Activated CD4-positive, CD25-positive, alpha-beta regulatory T cell (primary cell): ENCODE results near the gene SLC1A7.

Source experiments
- DNase-seq, 4 experiments: peaks; one replicate each; lab custom pipeline; 2025; lab: John Stamatoyannopoulos, UW

Gene SLC1A7

DNA sequence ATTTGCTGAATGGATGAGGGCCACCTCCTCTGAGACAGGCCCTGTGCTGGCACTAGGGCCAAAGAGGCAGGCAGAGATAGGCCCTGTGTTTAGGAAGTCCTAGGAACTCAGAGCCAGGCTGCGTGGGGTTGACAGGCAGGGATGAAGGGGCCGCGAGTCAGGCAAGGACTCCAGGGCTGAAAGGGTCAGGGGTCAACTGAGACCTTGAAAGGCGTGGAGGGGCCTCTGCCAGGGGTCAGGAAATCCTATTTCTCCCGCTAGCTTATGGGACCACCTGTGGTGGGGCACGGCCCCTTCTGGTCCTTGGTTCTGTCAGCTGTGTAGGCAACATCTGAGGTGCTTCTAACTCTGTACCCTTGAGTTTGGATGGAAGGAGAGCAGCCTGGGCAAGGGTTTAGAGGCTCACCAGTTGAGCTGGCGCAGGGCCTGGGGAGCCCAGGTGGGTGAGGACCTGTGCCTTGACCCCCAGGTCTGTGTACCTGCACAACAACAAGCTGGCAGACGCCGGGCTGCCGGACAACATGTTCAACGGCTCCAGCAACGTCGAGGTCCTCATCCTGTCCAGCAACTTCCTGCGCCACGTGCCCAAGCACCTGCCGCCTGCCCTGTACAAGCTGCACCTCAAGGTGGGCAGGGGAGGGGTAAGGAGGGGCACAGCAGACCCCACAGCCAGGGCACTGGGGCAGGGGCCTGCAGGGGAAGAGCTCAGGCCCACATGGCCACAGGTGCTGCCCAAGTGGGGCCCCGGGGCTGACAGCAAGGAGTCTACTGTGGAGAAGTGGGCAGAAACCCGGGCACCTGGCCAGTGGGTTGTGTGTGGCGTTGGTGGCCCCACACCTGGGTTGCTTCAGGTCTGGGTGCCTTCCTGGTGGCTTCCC lies 65.5 kb downstream of the SLC1A7 start:
- no peak for DNase-seq

DNA sequence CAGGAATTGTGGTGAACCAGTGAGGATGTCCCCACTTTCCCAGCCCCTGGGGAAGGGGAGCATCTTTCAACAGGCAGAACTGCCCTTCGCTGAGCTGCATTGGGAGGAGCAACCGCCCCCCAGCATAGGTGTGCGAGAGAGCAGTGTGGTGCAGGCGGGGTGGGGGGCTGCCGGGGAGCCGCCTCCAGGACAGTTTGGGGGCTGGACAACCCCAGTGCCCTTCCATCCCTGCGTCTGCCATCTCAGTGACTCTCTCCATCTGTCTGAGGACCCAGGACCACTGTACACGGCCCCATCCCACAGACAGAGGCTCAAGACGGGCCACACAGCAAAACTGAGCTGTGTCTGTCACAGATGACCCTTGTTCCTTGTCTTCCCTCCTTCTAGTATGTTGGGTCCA lies 66.3 kb downstream of the SLC1A7 start:
- no peak for DNase-seq

DNA sequence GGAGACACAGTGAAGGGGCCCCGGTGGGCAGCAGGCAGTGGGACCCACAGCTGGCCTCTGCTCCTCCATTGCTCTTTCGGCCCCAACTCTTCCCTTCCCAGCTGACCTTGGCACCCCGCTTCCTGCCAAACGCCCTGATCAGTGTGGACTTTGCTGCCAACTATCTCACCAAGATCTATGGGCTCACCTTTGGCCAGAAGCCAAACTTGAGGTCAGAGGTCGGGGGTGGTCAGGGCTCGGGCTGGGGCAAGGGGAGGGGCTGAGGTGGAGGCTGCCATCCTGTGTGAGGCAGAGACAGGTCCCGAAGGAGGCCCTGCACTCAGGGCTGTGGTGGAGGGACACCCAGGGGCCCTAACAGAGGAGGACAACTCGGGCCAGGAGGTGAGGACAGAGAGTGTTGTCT lies 66.7 kb downstream of the SLC1A7 start:
- no peak for DNase-seq

DNA sequence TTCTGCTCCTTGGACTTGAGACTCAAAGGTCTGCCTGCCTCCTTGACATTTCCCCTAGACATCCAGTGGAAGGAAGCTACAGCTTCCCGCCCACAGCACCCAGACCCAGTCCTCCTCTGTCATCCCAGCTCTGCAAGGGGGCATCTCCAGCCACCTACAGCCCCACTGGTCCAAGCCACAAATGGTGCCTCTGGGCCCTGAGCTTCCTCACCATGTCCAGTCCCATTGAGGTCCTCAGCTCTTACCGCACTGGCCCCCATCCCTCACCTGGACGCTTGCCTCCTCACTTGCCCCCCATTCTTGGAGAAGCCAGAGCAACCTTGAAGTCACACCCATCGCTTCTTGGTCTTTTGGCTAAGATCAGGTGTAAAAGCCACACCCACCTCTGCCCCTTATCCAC lies 67.2 kb downstream of the SLC1A7 start:
- DNase-seq, result no peak

DNA sequence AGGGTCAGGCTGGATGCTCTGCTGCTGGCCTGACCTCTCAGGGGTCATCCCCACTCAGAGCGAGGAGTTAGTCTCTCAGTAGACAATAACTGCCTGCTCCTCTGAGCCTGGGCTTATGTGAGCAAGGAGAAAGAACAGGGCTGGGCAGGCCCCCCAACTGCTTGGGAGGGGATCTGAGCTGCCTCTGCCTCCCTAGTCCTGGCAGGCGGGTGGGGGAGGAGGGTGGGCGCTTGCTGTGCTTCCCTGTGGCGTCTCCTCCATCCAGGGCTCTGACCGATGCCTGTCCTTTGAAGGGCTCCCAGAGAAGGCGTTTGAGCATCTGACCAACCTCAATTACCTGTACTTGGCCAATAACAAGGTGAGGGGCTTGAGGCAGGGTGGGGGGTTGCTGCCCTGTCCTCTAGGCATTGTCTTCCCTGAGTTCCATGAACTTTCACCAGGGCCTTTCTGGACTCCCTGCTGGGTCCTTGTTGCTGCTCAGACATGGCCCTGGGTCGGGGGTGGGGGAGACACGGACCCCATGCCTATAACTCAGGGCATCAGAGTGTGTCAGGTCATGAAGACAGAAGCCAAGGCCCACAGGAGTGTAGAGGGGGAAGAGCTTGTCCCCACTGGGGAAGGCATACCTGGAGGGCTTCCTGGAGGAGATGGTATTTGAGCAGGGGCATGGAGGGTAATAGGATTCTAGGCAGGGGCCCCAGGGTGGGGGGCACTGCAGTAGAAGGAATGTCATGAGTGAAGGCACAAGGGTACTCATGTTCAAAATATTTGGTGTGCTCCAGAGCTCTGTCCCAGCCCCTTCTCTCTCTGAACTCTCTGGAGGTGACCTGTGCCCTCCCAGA lies 67.9 kb downstream of the SLC1A7 start:
- DNase-seq, result no peak

DNA sequence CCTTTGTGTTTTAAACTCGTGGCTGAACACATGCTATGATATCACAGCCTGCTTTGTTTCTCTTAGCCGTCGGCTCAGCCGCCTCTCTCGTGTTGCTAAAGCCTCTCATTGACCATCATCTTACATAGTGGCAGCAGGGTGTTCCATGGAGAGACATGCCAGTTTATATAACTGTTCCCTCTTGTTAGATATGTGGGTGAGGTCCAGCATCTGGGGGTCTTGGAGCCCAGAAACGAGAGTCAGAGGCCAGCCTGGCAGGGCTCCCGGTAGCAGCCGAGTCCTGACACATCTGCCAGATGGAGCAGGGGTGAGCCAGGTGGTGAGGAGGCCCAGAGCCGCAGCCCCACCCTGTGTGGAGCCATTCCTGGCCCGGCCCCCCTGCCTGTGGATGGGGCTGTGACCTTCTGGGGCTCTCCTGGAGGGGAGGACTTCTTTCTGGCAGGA lies 68.5 kb downstream of the SLC1A7 start:
- no peak for DNase-seq

DNA sequence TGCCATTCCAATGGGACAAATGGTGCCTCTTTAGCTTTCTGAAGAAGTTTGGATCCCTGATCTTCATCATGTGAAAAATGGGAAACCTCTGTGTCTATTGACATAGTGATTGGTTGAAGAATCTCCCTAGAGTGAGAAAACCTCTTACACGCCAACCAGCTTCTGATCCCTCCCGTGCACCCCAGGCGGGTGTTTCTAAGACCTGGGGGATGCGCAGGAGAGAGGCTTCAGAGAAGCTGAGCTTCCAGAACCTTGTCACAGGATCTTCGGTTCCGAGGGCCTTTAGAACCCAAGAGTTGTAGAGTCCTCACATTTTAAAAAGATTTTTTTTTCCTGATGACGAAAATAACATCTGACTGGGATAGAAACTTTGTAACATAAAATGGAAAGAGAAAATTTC lies 69.2 kb downstream of the SLC1A7 start:
- DNase-seq, result no peak

DNA sequence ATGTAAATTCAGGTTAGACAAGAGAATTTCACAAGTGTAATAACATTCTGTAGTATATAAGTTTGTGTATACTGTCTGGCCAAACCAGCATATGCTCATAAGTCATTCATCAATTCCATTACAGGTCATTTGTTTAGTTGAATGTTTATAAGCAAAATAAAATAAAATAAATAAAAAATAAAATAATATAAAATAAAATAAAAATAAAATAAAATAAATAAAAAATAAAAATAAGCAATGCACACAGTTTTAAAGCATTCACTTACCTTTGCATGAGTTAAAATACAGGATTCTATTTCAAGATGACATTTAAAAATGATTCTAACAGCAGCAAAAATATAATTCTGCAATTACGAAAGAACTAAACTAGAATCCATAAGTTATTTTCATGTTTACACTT lies 70.5 kb downstream of the SLC1A7 start:
- no peak for DNase-seq

DNA sequence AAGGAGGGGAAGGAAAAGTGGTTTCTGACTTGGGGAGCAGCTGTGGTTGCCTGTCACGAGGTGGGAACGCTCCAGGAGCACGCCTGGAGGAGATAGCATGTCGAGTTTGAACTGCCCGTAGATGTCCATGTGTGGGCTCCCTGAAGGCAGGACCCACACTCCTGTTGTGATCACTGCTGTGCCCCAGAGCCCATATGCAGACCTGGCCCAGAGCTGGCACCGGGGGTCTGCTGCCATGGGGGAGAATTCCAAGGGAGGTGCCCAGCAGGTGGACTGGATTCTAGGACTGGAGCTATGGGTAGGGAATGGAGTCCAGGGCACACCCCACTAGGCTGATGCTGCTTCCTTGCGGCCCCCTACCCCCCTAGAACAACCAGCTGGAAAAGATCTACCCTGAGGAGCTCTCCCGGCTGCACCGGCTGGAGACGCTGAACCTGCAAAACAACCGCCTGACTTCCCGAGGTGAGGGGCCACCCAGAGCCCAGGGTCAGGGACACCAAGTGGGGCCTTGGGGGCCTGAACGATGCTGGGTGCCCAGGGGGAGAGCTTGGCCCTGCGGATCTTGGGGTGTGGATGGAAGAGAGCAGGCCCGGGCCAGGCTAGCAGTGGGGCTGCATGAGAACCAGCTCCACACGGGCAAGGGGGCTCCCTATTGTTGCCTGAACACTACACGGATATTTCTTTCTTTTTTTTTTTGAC lies 71.1 kb downstream of the SLC1A7 start:
- no peak for DNase-seq

DNA sequence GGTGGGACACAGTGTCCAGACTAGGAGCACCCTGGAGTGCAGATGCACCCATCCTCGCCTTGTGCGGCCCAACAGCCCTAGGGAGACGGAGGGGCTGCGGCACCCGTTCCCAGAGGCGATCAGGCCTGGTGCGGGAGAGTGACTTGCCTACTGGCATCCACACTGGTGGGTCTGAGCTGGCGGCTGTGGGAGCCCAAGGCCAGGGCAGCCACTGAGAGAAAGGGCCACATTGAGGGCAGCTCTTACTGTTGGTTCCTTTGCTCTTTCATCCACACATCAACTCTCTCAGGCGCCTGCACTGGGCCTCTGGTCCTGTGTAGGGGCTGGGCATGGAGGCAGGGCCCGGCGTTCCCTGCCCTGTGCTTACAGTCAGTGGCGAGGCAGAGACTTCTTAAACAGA lies 71.8 kb downstream of the SLC1A7 start:
- DNase-seq, result no peak

DNA sequence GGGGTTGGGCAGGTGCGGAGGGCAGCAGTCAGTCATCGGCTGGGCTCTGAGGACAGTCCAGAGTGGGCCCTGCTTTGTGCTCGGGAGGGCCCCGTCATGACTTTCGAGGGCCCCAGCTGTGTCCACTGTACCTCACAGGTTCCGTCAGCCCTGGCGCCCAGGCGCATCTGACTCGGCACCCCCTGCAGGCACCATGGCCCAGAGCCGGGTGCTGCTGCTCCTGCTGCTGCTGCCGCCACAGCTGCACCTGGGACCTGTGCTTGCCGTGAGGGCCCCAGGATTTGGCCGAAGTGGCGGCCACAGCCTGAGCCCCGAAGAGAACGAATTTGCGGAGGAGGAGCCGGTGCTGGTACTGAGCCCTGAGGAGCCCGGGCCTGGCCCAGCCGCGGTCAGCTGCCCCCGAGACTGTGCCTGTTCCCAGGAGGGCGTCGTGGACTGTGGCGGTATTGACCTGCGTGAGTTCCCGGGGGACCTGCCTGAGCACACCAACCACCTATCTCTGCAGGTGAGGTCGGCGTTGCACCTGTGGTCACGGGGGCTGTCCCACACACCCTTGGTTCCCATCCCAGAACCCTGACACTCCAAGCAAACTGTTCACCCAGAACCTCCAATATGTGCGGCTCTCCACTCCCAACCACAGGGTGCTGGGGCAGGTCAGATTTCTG lies 72.6 kb downstream of the SLC1A7 start:
- DNase-seq, result no peak

DNA sequence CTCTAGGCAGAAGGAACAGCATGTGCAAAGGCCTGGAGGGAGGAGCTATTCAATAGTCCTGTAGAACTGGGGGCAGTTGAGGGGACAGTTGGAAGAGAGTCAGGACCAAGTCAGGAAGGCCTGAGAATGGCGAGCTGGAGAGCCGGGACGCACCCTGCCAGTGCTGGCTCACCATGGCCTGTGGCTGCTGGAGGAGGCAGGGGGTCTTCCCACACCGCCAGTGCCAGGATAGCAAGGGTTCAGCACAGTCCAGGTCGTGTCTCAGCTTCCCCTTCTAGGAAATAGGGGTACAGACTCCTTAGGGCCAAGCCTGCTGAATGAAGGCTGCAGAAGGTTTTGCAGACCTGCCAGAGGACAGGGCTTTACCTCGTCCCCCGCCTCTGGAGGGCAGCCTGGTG lies 73.2 kb downstream of the SLC1A7 start:
- no peak for DNase-seq

DNA sequence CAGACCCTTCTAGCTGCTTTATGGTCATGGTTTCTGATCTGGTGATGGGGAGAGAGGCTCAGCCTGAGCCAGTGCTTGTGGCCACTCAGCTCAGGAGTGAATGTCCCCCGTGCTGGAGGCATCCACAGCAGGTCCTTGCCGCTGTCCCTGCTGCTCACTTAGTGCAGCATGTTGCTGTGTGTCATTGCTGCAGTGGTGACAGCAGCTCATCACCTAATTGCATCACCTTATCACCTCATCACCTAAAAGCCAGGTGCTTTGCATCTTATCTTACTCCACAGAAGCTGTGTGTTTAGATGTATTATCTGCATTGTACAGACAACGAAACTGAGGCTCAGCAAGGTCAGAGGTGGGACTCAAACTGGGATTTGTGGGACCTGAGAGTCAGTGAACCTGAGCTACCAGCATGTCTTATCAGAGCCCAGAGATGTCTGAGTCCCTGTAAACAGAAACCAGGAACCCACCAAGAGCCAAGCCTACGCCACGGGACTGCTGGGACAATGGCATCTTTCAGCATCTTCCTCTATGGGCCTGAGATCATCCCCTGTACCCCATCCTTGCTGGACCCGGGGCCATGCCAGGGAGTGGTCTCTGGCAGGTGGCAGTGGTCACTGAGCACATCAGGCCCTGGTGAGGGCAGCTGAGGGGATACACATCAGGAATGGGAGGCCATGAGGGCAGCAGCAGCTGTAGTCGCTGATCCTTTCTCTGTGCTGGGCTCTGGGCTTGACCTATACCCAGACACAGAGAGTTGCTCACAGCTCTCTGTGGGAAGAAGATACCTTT lies 73.9 kb downstream of the SLC1A7 start:
- DNase-seq, result no peak

DNA sequence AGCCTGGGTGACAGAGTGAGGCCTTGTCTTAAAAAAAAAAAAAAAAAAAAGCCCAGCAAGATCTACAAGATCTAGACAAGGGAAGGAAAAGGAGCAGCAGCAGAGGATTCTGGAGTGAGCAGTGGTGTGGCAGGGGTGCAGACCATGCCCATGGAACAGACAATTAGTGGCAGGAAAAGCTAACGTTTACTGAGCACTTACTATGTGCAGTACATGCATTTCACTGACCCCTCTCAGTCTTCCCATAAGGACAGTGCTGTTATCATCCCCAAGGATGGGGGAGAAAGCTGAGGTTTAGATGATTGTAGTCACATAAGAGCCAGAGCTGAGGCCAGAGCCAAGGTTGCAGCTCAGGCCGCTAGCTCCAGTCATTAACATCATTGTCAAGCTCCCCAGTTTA lies 74.6 kb downstream of the SLC1A7 start:
- DNase-seq, result no peak

DNA sequence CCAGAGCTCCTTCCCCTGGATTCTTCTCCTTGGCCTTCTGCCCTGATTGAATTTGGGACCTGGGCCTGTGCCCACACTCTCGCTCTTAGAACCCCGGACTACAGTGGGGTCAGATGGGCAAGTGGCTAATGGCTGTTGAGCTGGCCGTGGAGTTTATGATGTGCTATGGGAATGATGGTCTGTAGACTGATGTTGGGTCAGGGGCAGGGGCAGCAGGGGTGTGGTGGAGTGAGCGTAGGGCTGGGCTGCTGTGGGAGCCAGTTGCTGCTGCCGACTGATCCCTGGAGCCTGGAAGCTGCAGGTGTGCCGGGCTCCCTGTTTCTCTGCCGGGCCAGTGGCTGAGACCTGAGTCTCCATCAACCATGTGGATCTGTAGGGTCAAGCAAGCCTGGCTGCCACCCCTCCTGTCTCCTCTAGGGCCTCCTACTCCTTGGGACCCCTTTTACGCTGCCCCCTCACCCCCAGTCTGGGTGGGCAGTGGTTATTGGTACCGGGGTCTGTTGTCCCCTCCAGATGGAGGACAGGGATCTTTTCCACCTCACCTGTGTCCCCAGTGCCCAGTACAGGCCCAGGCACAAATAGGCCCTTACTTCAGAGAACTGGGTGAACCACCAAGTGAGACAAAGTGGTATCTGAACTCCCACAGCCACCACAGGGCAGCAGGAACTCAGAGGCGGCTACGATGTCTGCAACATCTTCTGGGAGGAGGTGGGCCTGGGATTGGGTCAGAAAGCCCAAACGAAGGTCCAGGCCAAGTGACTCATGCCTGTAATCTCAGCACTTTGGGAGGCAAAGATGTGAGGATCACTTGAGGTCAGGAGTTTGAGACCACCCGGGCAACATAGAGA lies 75.3 kb downstream of the SLC1A7 start:
- no peak for DNase-seq

DNA sequence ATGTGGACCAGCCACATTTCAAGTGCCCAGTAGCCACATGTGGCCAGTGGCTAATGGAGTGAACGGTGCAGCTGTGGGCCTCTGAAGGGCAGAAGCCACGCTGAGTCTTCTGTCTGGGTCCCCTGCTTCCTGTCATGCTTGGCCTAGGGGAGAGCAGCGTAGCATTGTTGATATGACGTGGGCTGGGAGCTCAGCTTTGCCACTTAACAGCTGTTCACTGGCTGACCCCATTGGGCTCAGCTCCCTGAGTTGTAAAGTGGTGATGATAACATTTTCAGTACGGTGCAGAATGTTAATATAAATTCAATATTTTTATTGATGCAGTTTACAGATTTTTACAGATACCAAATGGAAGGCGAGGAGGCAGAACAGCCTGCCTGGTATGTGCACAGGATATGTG lies 76.0 kb downstream of the SLC1A7 start:
- DNase-seq, result no peak

DNA sequence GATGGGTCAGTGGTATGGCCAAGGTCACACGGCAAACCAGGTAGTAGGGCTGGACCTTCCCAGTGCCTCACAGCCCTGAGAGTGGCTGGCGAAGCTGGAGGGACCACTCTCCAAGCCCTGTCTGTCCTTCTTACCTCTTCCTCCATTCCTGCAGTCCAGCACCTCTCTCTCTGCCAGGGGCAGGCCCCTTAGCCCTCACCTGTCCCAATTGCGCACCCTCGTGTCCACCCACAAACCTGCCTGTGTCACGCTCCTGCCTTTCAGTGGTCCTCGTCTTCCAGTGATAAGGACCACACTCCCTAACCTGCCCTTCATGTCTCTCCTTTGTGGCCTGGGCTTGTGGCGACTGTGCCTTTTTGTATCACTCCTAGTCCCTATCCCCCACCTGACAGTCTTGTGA lies 77.0 kb downstream of the SLC1A7 start:
- DNase-seq, result no peak

DNA sequence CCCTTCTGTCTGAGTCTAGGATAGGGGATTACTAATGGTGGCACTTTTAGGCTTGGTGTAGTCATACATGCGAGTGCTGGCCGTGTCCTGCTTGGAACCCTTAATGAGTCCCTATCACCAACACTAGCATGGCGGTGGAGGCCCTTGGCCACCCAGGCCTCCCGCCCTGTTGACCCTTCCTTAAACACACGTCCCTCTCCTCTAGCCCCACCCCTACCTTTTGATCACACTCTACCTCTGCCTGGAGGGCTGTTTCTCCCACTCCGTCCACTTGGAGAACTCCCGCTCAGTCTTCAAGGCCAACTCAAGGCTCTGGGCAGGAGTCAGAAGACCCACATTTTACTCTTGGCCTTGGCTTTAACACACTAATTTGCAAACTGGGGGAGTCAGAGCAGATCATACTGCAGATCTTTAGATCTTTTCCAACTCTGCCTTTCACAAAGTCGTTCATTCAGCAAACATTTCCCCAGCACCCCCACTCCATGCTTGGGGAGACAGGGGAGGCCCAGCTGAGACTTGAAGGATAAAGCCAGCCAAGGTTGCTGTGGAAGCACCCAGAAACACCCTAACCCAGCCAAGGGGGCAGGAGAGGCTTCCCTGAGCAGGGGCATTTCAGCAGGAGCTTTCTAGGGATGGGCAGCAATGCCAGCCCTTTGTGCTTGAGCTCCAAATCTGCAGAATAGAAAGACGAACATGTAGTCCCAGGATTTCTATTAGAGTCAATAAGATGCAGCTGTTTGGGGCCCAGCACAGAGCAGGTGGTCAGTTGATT lies 78.5 kb downstream of the SLC1A7 start:
- DNase-seq, result no peak
